GM19467 (cell line): ENCODE data around the gene TRAPPC2.
A peak's percentile ranks its signal among the peaks of the same experiment; 100 is the strongest.

Experiments
- ATAC-seq: cut with Tn5 transposase; IDR thresholded peaks from one replicate; pipeline ENCODE4 v1.9.1; 2021; ENCODE audit warnings: mild to moderate bottlenecking, moderate library complexity; ENCODE audit not compliant: unreplicated experiment

The TRAPPC2 gene

DNA sequence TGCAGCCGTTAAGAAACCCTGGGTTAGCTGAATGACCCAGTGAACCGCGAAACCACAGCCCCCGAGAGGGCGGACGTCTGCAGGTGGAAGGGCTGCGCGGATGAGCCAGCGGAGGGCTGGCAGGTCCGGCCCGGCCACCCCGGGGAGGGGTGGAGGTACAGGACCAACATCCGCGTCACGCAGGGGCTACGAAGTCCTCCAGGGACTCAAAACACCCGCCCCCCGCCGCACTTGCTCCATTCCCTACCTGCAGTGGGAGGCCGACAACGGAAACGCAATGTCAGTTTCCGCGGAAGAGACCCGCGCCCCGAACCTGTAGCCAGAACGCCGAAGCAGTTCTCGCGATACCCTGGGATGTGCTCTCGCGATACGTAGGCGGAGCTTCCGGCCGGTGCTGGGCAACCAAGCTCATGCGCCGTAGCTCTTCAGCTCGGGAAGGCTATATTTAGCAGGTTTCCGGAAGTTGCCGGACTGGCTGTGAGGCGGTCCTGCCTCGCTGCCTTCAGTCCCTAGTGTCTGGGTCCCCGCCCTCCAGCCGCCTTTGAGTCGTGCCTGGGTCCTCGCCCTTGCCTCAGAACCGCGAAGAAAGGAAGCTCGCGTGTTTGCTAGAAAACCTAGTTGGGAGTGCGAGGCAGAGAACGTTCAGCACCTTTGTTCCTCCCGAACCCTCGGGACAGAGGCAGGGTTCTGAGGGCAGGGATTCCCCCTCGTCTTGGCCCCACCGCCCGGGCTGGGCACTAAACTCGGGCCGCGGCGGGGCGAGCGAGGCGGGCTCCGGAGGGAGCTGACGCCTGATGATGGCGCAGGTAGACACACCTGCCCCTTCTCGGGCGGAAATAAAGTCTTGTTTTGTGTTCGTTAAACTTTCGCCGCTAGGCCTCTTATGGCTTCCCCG is at the start of gene TRAPPC2, which contains the start of gene OFD1:
Gene TRAPPC2, minus strand, starts transcription at position 343 of the 895 bp plus-strand sequence. CDS start 14,657 bp downstream, outside the sequence.
Gene OFD1, plus strand, starts transcription at position 471 of the 895 bp plus-strand sequence. Its CDS starts 324 bp downstream, at position 795.
- peak; percentile 91 for ATAC-seq

DNA sequence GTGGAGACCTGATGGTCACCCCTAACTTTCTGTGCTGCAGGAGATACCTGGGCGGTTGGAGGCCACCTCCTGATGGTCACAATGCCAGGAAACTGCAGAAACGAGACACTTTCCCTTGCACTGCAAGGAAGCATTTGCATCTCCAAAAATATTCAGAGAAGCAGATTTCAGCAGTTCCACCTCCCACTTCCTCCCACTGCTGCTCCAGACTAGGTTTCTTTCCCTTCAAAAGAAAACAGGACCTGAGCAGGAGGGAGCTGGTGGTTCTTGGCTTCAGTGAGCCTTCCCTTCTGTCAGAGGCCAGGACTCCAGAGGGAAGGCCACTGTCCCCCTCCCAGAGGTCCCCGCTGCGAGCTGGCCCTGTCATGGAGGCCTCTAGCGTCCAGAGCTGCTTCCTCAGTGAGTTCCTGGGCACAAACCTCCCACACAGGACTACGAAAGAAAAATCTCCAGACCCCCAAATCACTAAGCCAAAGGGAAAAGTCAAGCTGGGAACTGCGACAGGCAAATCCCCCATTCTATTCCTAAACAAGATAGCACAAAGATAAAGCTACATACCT is 46.5 kb upstream of the TRAPPC2 start:
- no peak for ATAC-seq

DNA sequence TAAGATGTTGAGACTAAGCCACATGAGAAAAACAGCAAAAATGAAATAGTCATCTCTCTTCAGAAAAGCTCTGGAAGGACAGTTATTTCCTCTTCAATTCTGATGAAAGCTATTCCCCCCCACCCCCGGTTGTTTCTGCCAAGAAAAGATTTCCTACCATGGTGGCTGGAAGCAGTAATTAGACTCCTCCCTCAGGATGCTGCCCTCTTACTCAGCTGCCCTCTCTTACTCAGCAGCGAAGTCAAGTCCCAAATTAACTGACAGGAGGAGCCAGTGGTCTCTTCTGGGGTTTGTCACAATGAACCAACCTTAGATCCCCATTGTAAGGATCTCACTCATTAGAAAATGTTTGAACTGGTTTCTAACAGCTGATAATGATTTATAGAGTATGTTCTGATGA is 44.5 kb upstream of the TRAPPC2 start:
- ATAC-seq, result no peak

DNA sequence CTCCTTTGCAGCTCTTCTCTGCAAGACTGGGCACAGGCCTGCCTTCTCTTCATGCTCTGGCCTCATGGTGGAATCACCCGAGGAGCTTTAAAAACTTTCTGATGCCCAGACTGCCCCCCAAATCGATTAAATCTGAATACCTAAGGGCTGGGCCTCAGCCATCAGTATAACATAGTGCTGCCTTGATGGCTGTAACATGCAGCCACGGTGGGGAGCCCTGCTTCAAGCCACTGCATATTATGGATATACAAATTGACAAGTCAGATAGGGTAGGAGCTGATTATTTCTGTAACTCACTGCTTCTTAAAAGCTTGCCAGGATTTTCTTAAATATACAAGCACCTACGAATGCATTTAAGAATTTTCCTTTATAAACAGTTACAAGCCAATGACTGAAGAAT is 42.0 kb upstream of the TRAPPC2 start:
- no peak for ATAC-seq

DNA sequence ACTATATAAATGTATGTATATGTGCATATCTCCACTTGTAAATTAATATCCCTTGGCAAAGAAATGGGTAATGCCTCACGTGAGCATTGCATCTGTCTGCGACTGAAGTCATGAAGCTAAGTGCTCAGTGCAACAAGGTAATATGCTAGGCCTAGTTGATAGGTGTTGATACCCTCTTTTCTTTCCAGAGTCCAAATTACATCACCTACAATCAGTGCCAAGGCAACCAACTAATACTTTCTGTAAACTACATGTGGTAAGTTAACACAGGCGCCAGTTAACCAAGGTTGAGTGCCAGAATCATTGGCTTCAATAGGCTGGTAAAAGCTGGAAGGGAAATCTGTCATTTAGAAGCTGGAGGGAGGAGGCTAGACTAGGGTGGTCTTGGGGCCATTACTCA is 41.4 kb upstream of the TRAPPC2 start:
- no peak for ATAC-seq

DNA sequence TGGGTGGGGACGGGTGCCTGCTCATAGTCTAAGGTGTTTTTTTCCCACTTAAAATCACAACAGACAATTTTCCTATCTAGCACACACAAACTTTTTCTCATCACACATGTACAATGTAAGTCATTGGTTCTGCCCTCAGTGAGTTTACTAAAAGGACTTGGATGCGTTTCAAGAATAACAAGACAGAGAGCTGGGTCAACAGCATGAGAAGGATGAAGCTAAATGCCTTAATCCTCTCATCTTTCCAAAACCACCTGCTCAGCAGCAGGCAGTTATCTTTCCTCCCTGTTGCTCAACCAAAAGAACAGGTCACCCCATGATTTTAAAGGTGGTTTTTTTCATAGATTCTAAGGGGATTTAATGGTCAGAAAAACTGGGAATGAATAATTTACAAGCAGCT is 40.3 kb upstream of the TRAPPC2 start:
- no peak for ATAC-seq

DNA sequence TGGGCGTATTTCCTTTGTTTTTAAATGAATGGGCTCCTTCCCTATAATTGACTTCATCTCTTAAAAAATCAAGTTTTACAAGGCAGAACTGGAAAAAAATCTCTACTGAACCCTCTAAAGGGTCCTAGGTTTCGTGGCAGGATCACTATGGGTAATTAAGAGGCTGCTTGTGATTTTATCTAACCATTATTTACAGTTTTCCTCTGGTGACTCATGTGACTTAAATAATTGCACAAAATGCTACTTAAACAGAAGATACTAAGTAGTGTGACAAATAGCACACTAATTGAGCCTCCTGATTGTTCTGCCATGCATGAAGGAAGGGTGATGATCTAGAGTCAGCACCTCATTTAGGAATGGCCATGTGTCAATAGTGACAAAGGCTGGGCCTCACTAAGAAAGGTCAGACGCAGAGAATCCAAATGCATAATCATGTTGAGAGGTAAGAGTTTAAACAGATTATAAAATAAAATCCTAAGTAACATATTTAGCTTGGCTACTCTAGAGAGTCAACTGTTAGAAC is 35.7 kb upstream of the TRAPPC2 start:
- ATAC-seq, result no peak

DNA sequence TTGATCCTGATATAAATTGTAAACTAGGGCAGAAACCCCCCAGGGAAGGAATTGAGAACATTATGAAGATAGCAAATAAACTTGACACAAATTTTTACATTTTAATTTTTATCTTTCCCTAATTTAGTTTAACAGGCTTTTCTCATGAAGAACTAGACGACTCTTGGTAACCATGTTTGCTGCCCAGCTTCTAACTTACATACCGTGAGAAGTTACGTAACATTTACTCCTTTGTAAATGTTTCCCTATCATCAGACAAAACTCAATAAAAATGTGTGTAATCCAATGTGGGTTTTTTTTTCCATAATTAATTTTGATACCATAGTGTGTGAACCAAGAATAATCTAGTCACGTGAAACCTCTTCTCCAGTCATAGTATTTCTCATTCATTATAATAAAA is 34.5 kb upstream of the TRAPPC2 start:
- no peak for ATAC-seq

DNA sequence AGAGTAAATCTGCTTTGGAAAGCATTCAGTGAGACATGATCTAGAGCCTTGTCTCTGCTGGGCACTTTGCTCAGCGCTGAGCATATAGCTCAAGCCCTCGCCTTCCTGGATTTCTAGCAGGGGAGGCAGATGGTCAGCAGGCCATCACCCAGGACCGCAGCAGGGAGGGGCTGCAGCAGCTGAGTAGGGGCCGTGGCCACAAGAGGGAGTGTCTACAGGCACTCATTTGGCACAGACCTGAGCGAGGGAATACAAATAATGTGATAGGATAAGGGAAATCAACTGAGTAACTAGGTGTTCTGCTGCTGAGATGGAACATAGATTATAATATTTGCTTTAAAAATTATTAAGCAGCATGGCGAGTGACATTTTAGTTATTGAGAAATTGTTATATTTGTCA is 30.3 kb upstream of the TRAPPC2 start:
- ATAC-seq, result no peak

DNA sequence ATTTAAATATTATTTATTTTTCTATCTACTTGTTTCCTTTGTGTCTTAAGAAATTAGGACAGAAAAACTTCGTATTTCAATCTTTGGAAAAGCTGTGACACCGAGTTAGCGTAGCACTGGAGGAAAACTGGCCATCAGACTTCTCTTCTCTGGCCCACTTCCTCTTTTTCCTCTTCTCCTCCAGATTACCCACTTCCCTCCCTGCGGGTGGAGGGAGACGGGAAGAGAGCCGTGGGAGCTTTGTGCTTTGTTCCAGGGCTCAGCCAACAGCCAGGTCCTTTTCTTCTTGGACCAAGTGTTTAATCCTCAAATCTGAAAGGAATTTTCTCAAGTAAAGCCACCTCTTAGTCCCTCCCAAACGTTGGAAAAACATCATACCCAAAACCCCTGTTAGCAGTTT is 29.9 kb upstream of the TRAPPC2 start:
- no peak for ATAC-seq

DNA sequence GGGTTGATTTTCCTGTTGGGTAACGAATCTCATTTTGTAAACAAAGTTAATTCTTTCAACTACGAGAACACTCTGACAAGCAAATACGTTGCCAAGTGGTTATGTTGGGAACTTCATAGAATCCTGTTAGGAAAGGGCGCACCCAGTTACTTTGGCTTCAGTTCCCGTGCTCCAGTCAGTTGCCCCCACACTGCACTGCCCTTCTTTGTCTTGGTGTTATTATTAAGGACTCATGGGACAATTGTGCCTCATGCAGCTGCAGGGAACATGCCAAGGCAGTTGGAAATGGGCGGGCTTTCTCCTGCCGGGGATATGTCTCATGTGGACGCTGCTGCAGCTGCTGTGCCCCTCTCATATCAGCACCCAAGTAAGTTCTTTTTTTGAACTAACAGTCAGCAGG is 29.1 kb upstream of the TRAPPC2 start:
- no peak for ATAC-seq

DNA sequence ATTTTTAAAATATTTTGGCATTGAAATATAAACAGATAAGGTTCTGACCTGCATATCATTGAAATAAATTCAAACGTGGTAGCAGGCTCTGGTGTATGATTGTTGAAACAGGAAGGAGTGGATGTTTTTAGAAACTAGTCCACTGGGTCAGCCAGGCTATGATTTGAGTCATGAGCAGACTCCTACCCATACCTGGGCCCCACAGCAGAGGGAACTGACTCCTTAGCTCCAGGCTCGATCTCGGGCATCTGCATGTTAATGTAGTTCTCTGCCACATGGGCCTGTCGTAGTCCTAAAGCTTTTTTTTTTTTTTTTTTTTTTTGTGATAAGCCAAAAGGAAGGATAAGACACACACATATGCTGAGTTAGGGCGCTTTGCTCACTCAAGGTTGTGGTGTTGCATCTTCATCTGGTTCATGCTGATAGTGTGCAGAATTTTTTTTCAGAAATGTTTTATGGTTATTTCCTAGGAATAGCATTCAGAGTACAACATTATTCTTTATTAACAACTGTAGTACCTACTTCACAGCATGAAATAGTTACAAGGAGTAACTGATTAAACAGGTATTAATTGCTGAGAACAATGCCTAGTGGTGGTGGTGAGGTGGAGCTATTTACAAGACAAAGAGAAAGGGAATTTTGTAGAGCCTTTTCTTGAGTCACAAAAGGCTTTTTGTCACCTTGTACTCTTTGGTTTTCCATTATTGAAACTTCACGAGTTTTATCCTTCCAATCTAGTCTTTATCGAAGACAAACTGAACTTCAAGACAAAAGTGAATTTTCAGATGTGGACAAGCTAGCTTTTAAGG is 27.4 kb upstream of the TRAPPC2 start:
- peak; percentile 60 for ATAC-seq

DNA sequence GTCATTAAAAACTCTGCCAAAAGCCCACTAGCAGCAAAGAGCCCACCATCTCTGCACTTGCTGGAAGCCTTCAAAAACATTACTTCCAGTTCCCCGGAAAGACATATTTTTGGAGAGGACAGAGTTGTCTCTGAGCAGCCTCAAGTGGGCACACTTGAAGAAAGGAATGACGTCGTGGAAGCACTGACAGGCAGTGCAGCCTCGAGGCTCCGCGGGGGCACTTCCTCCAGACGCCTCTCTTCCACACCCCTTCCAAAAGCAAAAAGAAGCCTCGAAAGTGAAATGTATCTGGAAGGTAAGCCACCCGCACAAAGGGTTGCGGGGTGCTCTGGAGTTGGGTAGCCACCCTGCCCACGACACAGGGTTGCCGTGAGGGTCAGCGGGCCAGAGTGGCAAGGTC is 26.0 kb upstream of the TRAPPC2 start:
- ATAC-seq, result no peak

DNA sequence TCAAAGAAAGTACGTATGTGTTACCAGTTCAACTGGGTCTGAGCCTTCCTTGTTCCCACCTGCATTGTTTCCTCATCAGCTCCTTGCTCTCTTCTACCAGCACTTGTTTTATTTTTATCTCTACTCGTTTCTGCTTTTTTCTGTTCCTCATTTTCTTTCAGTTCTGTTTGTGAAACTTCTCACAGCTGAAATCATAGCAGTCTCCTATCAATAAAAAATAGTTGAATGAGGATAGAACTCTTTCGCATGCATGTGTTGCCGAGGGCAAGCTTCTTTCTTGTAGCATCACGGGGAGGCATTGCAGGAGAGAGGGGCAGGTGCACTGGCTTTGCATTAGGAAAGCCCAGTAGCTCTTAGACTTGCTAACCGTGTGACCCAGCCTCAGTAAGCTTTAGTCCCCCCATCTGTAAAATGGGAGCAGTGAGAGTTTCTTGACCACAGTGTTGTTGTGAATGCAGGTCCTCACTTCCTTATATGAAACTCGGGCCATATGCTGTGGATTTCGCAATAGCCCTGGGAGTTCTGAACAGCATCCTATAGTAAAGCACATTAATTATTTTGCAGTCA is 24.8 kb upstream of the TRAPPC2 start:
- ATAC-seq, result peak; percentile 63

DNA sequence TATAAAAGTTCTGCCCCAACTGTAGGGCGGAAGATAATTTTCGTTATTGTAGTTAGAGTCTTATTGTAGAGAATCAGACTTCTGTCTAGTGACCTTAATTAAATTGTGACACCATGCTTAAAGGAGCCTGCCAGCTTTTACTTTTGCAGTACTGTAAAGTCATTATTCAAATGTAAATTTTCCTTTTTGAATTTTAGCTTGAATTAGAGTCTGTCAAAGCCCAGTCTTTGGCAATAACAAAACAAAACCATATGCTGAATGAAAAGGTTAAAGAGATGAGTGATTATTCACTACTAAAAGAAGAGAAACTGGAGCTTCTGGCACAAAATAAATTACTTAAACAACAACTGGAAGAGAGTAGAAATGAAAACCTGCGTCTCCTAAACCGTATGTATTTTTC is 22.0 kb upstream of the TRAPPC2 start:
- no peak for ATAC-seq

DNA sequence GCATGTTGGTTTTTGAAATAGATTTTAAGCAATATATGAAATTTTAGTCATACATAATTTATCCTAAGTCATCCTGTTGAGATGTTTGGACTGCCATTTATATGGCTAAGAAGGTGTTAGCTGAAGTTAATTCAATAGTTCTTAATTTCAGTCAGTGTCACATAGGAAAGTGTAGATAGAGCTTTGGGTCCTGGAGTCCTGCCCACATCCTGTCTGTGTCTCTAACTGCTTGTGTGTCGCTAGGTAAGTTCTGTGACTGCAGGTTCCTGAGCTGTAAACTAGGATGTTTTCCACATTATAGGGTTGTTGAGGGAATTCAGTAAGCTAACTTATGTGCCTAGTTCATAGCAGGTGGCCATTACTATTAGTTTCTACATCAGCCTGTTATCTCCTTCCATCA is 20.8 kb upstream of the TRAPPC2 start:
- ATAC-seq, result no peak

DNA sequence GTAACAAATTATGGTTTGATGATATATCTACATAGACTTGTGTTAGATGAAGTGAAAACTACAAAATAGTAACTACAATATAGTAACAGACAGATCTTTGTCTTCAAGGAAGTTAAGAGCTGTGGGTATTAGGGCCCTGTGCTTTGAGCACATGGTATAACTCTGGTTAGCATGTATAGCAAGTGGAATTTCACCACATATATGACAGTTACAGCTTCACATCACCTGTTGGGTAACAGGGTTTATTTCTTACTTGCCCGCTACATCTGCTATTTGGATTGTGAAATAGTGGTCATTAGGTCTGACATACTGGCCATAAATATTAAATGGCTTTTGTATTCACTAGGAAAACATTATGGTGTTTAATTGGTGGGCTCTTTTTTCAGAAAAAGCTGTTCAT is 20.3 kb upstream of the TRAPPC2 start:
- no peak for ATAC-seq

DNA sequence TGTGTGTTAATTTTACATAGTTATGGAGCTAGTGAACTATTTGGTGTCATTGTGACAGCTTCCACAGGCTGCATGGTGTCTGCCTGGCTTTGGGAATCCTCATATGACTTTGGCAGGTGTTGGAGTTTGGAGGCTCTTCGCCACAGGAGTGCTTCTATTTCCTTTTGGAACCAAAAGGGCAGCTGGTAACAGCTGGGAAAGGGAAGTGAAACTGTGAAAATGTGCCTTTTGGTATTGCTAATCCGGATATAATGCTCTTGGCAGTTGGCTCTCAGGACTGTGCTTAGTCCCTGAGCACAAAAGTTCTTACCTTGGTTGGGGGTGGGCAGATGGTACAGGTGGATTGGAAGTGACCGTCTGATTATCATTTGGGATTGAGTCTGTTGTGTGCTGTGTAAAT is 18.2 kb upstream of the TRAPPC2 start:
- peak; percentile 66 for ATAC-seq

DNA sequence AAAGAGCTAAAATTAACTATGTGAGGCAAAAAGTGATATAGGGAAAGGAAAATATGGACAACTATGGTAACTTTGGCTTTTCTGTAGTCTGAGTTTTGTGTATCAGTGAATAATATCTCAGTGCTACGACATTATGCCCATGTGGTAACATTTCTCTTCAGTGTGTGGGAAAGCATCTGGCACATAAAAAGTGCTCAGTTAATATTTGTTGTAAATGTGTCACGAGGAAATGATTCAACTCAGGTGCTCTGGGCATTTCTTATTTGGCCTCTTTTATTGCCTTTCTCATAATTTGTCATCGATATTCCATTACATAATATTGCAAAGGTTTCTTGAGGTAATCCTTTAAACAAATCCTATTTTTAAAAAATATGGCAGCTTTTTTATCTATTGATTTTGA is 17.7 kb upstream of the TRAPPC2 start:
- no peak for ATAC-seq

DNA sequence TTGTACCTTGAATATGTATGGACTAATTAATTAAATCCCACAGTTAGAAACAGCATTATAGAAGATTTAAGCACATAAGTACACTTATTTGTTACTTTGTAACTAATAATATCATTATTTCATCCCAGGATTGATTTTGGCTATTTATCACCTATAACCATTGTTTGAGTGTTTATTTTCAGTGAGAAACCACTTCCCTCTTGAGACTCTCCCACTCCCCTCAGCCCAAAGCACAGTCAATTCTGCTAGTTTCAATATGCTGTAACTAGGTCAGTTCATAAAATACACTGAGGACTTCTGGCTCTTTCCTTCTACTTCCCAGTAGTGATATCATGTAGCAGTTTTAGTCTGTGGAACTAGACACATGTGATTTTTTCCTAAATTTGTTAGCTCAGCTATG is 16.4 kb upstream of the TRAPPC2 start:
- ATAC-seq, result no peak

DNA sequence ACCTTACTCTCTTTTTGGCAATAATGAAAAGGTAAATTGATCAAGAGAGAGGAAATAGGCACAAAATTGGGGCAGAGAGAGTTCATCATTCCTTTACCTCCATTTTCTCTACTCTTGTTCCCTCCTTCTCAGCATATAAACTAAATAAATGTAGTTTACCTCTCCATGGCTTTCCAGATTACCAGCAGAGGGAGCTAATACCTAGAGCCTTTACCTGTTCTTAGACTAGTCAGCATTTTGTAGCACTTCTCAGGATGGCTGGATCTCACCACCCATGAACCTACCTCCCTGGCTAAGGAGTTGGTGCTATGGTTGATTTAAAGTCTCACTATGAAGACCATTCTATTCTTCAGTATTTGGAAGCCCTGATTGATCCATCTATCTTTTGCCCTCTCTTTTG is 15.8 kb upstream of the TRAPPC2 start:
- ATAC-seq, result no peak
